Panc1 (cell line): ENCODE data around the gene SCN8A.

Experiments used
- POLR2AphosphoS5 ChIP-seq: IDR thresholded peaks from 2 replicates; pipeline ENCODE4 v1.6.1; 2012; ENCODE audit warnings: mild to moderate bottlenecking, low read depth, low read length, moderate library complexity
- TF ChIP-seq, protein P1 (sequence below): fragments of 450-650 bp; IDR thresholded peaks from 2 replicates; pipeline ENCODE4 v1.5.1; 2017; ENCODE audit warnings: mild to moderate bottlenecking
- TF ChIP-seq, protein P2 (sequence below), 2 experiments: IDR thresholded peaks; 2 replicates each; pipeline ENCODE4 v1.6.1; 2011 to 2012; ENCODE audit warnings: low read depth in 2 of 2, control low read depth in 1 of 2, low read length in 1 of 2, mild to moderate bottlenecking in 1 of 2, moderate library complexity in 1 of 2; ENCODE audit not compliant: insufficient read depth in 1 of 2

DNA sequence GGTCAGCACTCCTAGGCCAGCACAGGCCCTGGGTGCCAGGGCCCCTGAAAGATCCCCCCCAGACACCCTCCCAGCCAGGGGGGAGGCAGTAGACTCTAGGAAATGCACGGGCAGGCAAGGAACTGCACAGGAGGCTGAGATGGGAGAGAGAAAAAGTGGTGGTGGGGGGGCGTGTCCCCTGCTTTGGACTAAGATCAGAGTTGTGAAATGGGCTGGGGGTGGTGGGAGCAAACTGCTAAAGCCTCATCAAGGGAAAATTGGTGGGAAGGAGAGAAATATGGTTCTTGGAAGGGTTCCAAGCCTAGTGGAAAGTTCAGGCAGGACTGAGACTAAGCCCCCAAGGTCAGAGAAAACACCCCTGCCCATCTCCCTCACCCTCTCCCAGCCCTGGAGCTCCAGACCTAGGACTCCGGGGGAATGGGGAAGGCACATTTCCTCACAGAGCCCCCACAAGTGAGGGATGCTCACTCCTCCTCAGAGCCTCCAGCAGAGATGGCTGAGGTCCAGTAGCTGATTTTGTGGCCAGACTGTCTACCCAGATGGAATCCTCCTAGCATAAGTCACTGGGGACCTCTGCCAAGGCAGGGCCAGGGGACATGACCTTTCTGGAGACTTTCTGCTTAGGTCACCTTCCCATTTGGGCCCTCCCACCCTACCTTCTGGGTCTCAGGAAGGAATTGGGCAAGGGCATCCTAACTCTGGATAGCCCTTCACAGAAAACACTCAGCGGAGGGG is 227.7 kb downstream of the SCN8A start:
- TF ChIP-seq, protein P1, sequence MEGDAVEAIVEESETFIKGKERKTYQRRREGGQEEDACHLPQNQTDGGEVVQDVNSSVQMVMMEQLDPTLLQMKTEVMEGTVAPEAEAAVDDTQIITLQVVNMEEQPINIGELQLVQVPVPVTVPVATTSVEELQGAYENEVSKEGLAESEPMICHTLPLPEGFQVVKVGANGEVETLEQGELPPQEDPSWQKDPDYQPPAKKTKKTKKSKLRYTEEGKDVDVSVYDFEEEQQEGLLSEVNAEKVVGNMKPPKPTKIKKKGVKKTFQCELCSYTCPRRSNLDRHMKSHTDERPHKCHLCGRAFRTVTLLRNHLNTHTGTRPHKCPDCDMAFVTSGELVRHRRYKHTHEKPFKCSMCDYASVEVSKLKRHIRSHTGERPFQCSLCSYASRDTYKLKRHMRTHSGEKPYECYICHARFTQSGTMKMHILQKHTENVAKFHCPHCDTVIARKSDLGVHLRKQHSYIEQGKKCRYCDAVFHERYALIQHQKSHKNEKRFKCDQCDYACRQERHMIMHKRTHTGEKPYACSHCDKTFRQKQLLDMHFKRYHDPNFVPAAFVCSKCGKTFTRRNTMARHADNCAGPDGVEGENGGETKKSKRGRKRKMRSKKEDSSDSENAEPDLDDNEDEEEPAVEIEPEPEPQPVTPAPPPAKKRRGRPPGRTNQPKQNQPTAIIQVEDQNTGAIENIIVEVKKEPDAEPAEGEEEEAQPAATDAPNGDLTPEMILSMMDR = no peak
- TF ChIP-seq, protein P2, sequence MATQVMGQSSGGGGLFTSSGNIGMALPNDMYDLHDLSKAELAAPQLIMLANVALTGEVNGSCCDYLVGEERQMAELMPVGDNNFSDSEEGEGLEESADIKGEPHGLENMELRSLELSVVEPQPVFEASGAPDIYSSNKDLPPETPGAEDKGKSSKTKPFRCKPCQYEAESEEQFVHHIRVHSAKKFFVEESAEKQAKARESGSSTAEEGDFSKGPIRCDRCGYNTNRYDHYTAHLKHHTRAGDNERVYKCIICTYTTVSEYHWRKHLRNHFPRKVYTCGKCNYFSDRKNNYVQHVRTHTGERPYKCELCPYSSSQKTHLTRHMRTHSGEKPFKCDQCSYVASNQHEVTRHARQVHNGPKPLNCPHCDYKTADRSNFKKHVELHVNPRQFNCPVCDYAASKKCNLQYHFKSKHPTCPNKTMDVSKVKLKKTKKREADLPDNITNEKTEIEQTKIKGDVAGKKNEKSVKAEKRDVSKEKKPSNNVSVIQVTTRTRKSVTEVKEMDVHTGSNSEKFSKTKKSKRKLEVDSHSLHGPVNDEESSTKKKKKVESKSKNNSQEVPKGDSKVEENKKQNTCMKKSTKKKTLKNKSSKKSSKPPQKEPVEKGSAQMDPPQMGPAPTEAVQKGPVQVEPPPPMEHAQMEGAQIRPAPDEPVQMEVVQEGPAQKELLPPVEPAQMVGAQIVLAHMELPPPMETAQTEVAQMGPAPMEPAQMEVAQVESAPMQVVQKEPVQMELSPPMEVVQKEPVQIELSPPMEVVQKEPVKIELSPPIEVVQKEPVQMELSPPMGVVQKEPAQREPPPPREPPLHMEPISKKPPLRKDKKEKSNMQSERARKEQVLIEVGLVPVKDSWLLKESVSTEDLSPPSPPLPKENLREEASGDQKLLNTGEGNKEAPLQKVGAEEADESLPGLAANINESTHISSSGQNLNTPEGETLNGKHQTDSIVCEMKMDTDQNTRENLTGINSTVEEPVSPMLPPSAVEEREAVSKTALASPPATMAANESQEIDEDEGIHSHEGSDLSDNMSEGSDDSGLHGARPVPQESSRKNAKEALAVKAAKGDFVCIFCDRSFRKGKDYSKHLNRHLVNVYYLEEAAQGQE (IDR thresholded peaks at IDR 0.05; ENCODE audit: insufficient read depth in 1 of 2, low read depth in 2 of 2, low read length in 1 of 2) = no peak
- no peak for TF ChIP-seq POLR2AphosphoS5
